ENCODE data around the gene RECK.
"Not testable (repeated sequence)": the region's sequence is repeated elsewhere in the genome, so short reads cannot be mapped to it uniquely, and the experiment has no call there.

The RECK gene

GRCh38 chr9:36116593-36116992 is 79.9 kb downstream of the RECK start:
- no peak for FAIRE-seq

GRCh38 chr9:36118201-36118600 is 81.5 kb downstream of the RECK start:
- no peak for FAIRE-seq

GRCh38 chr9:36118706-36119105 is 82.0 kb downstream of the RECK start:
- no peak for FAIRE-seq

GRCh38 chr9:36119476-36119875 is 82.8 kb downstream of the RECK start:
- FAIRE-seq = no peak

- no peak for FAIRE-seq
Measured at GRCh38 chr9:36120705-36121104, 84.0 kb downstream of the RECK start.

- FAIRE-seq = no peak
Measured at GRCh38 chr9:36121971-36122370, 85.3 kb downstream of the RECK start.

GRCh38 chr9:36123515-36123914 is 86.8 kb downstream of the RECK start:
- no peak for FAIRE-seq

GRCh38 chr9:36125062-36125855 is 88.5 kb downstream of the RECK start:
- no peak for FAIRE-seq

GRCh38 chr9:36126016-36126730 is 89.5 kb downstream of the RECK start:
- FAIRE-seq = no peak

- FAIRE-seq = no peak
Measured at GRCh38 chr9:36127652-36128244, 91.0 kb downstream of the RECK start.

- FAIRE-seq = no peak
Measured at GRCh38 chr9:36128349-36128748, 91.6 kb downstream of the RECK start.

- no peak for FAIRE-seq
Measured at GRCh38 chr9:36129139-36129538, 92.4 kb downstream of the RECK start.

- FAIRE-seq = not testable (repeated sequence)
Measured at GRCh38 chr9:36131666-36132065, 95.0 kb downstream of the RECK start.

GRCh38 chr9:36132086-36132485 is 95.4 kb downstream of the RECK start:
- no peak for FAIRE-seq

GRCh38 chr9:36134761-36135505 is 98.2 kb downstream of the RECK start:
- FAIRE-seq = no peak

- no peak for FAIRE-seq
Measured at GRCh38 chr9:36135741-36136271, 99.1 kb downstream of the RECK start.

- no peak for FAIRE-seq
Measured at GRCh38 chr9:36136272-36136893, 99.7 kb downstream of the RECK start, which contains the start of gene GLIPR2. Gene GLIPR2 (plus strand): TSS chr9:36136733. CDS start chr9:36136779, 46 bp downstream.

- no peak for FAIRE-seq
Measured at GRCh38 chr9:36136894-36137391, 100.2 kb downstream of the RECK start.

GRCh38 chr9:36137392-36138004 is 100.8 kb downstream of the RECK start:
- FAIRE-seq = no peak

GRCh38 chr9:36138496-36138895 is 101.8 kb downstream of the RECK start:
- no peak for FAIRE-seq

GRCh38 chr9:36138901-36139300 is 102.2 kb downstream of the RECK start:
- no peak for FAIRE-seq
